ENCODE results near the gene KAZN.

DNA sequence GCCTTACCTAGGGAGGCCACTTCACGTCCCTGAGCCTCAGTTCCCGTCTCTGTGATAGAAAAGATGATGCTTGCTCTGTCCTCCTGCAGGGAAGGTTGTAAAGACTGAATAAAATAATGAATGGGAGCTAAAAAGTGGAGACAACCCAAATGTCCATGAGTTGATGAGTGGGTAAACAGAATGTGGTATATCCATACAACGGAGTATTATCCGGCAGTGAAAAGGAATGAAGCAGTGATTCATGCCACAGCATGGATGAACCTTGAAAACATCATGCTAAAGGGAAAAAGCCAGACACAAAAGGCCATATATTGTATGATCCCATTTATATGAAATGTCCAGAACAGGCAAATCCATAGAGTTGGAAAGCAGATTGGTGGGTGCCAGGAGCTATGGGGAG is 77.9 kb downstream of the KAZN start:
- TF ChIP-seq, protein P1, sequence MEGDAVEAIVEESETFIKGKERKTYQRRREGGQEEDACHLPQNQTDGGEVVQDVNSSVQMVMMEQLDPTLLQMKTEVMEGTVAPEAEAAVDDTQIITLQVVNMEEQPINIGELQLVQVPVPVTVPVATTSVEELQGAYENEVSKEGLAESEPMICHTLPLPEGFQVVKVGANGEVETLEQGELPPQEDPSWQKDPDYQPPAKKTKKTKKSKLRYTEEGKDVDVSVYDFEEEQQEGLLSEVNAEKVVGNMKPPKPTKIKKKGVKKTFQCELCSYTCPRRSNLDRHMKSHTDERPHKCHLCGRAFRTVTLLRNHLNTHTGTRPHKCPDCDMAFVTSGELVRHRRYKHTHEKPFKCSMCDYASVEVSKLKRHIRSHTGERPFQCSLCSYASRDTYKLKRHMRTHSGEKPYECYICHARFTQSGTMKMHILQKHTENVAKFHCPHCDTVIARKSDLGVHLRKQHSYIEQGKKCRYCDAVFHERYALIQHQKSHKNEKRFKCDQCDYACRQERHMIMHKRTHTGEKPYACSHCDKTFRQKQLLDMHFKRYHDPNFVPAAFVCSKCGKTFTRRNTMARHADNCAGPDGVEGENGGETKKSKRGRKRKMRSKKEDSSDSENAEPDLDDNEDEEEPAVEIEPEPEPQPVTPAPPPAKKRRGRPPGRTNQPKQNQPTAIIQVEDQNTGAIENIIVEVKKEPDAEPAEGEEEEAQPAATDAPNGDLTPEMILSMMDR (IDR thresholded peaks at IDR 0.05; ENCODE audit: low read depth, low read length, poor library complexity, severe bottlenecking): no peak
- TF ChIP-seq EZH2phosphoT487 (IDR thresholded peaks at IDR 0.05; ENCODE audit: borderline replicate concordance, low read length): no peak
